ENCODE measurements around the gene AS3MT.

DNA sequence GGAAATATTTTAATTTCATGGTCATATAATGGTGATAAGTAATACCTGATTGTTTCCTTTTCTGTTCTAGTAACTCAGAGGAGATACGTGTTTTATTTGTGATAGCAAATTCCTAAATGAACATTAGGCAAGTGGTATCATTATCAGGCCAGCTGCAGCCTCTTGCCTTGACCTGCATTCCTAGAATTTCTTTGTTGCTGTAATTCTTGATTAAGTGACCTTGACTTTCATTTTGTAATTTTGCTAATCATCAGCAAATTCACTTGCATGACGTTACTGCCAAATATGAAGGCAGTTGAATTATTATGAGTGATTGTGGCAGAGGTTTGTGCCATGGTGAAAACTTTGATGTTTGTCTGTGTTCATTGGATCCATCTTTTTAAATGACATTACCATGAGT is 5.6 kb upstream of the AS3MT start:
- TF ChIP-seq, protein P1, sequence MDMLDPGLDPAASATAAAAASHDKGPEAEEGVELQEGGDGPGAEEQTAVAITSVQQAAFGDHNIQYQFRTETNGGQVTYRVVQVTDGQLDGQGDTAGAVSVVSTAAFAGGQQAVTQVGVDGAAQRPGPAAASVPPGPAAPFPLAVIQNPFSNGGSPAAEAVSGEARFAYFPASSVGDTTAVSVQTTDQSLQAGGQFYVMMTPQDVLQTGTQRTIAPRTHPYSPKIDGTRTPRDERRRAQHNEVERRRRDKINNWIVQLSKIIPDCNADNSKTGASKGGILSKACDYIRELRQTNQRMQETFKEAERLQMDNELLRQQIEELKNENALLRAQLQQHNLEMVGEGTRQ (IDR thresholded peaks at IDR 0.05): no peak
- TF ChIP-seq SMC3 (IDR thresholded peaks at IDR 0.05): no peak
- no peak for TF ChIP-seq POLR2A (IDR thresholded peaks at IDR 0.05; ENCODE audit: low read length)
- TF ChIP-seq, protein P2, sequence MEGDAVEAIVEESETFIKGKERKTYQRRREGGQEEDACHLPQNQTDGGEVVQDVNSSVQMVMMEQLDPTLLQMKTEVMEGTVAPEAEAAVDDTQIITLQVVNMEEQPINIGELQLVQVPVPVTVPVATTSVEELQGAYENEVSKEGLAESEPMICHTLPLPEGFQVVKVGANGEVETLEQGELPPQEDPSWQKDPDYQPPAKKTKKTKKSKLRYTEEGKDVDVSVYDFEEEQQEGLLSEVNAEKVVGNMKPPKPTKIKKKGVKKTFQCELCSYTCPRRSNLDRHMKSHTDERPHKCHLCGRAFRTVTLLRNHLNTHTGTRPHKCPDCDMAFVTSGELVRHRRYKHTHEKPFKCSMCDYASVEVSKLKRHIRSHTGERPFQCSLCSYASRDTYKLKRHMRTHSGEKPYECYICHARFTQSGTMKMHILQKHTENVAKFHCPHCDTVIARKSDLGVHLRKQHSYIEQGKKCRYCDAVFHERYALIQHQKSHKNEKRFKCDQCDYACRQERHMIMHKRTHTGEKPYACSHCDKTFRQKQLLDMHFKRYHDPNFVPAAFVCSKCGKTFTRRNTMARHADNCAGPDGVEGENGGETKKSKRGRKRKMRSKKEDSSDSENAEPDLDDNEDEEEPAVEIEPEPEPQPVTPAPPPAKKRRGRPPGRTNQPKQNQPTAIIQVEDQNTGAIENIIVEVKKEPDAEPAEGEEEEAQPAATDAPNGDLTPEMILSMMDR (IDR thresholded peaks at IDR 0.05): no peak
- no peak for TF ChIP-seq POLR2AphosphoS2 (conservative IDR thresholded peaks at IDR 0.05; ENCODE audit: low read length)
- TF ChIP-seq ZSCAN20 (CRISPR knock-in tag; IDR thresholded peaks at IDR 0.05): no peak
- no peak for TF ChIP-seq MAFK (IDR thresholded peaks at IDR 0.05; ENCODE audit: partially characterized antibody)

Data from A549 (cell line).